ENCODE measurements around the gene LSM6.

The LSM6 gene

GRCh38 chr4:146236216-146236615, 60.7 kb downstream of the LSM6 start:
- H3K4me3 ChIP-seq (ENCODE audit: low read depth, low read length): no peak overlapping the region
- TF ChIP-seq HOXD13 (CRISPR knock-in tag; IDR thresholded peaks at IDR 0.05; ENCODE audit: borderline replicate concordance) (no peak), ZNF132 (tag by site-specific recombination; IDR thresholded peaks at IDR 0.05; ENCODE audit: borderline replicate concordance) (no peak), ZNF155 (tag by site-specific recombination; IDR thresholded peaks at IDR 0.05) (no peak), KLF8 (tag by site-specific recombination; IDR thresholded peaks at IDR 0.05) (no peak), ZNF600 (tag by site-specific recombination; IDR thresholded peaks at IDR 0.05) (no peak), ZNF10 (tag by site-specific recombination; IDR thresholded peaks at IDR 0.05) (no peak), ZNF239 (tag by site-specific recombination; IDR thresholded peaks at IDR 0.05) (no peak)
- TF ChIP-seq, protein P1, sequence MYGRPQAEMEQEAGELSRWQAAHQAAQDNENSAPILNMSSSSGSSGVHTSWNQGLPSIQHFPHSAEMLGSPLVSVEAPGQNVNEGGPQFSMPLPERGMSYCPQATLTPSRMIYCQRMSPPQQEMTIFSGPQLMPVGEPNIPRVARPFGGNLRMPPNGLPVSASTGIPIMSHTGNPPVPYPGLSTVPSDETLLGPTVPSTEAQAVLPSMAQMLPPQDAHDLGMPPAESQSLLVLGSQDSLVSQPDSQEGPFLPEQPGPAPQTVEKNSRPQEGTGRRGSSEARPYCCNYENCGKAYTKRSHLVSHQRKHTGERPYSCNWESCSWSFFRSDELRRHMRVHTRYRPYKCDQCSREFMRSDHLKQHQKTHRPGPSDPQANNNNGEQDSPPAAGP (tag by site-specific recombination; IDR thresholded peaks at IDR 0.05): no peak
- TF ChIP-seq, protein P2, sequence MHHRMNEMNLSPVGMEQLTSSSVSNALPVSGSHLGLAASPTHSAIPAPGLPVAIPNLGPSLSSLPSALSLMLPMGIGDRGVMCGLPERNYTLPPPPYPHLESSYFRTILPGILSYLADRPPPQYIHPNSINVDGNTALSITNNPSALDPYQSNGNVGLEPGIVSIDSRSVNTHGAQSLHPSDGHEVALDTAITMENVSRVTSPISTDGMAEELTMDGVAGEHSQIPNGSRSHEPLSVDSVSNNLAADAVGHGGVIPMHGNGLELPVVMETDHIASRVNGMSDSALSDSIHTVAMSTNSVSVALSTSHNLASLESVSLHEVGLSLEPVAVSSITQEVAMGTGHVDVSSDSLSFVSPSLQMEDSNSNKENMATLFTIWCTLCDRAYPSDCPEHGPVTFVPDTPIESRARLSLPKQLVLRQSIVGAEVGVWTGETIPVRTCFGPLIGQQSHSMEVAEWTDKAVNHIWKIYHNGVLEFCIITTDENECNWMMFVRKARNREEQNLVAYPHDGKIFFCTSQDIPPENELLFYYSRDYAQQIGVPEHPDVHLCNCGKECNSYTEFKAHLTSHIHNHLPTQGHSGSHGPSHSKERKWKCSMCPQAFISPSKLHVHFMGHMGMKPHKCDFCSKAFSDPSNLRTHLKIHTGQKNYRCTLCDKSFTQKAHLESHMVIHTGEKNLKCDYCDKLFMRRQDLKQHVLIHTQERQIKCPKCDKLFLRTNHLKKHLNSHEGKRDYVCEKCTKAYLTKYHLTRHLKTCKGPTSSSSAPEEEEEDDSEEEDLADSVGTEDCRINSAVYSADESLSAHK (tag by site-specific recombination; IDR thresholded peaks at IDR 0.05): no peak
- no peaks in the 10 kb centered on the region for H3K9me3 ChIP-seq (ENCODE audit: control insufficient read depth, insufficient read depth, low read depth, low read length)
- ChIA-PET POLR2A (no interaction called here), CTCF (interaction anchor here (1.6 kb wide), 1 partner anchor 9 kb away, joined by 3 read pairs; no protein-coding TSS in a partner anchor)
- H3K36me3 ChIP-seq (ENCODE audit: control insufficient read depth in 2 of 2, insufficient read depth in 1 of 2, low read length in 2 of 2): no peaks in the 10 kb centered on the region
- H3K4me1 ChIP-seq (ENCODE audit: control insufficient read depth, insufficient read depth, low read length): no peaks in the 10 kb centered on the region
- no peak overlapping the region for H3K27ac ChIP-seq (ENCODE audit: extremely low read depth, low read depth, low read length)

- ChIA-PET CTCF (interaction anchor here (0.5 to 0.6 kb wide), 2 partner anchors 391 to 689 kb away, joined by 3 to 5 read pairs; no protein-coding TSS in a partner anchor), POLR2A (no interaction called here)
- TF ChIP-seq ZNF114 (tag by site-specific recombination; IDR thresholded peaks at IDR 0.05) (no peak), ZNF138 (tag by site-specific recombination; IDR thresholded peaks at IDR 0.05; ENCODE audit: borderline replicate concordance) (no peak), ZNF654 (tag by site-specific recombination; IDR thresholded peaks at IDR 0.05; ENCODE audit: low read depth) (no peak), SETDB1 (IDR thresholded peaks at IDR 0.05; ENCODE audit: insufficient read length, low read length) (no peak), ZNF133 (tag by site-specific recombination; IDR thresholded peaks at IDR 0.05) (no peak)
- TF ChIP-seq, protein P3, sequence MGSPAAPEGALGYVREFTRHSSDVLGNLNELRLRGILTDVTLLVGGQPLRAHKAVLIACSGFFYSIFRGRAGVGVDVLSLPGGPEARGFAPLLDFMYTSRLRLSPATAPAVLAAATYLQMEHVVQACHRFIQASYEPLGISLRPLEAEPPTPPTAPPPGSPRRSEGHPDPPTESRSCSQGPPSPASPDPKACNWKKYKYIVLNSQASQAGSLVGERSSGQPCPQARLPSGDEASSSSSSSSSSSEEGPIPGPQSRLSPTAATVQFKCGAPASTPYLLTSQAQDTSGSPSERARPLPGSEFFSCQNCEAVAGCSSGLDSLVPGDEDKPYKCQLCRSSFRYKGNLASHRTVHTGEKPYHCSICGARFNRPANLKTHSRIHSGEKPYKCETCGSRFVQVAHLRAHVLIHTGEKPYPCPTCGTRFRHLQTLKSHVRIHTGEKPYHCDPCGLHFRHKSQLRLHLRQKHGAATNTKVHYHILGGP (tag by site-specific recombination; IDR thresholded peaks at IDR 0.05): no peak
- TF ChIP-seq, protein P4, sequence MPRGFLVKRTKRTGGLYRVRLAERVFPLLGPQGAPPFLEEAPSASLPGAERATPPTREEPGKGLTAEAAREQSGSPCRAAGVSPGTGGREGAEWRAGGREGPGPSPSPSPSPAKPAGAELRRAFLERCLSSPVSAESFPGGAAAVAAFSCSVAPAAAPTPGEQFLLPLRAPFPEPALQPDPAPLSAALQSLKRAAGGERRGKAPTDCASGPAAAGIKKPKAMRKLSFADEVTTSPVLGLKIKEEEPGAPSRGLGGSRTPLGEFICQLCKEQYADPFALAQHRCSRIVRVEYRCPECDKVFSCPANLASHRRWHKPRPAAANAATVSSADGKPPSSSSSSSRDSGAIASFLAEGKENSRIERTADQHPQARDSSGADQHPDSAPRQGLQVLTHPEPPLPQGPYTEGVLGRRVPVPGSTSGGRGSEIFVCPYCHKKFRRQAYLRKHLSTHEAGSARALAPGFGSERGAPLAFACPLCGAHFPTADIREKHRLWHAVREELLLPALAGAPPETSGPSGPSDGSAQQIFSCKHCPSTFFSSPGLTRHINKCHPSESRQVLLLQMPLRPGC (tag by site-specific recombination; IDR thresholded peaks at IDR 0.05): no peak
- TF ChIP-seq, protein P5, sequence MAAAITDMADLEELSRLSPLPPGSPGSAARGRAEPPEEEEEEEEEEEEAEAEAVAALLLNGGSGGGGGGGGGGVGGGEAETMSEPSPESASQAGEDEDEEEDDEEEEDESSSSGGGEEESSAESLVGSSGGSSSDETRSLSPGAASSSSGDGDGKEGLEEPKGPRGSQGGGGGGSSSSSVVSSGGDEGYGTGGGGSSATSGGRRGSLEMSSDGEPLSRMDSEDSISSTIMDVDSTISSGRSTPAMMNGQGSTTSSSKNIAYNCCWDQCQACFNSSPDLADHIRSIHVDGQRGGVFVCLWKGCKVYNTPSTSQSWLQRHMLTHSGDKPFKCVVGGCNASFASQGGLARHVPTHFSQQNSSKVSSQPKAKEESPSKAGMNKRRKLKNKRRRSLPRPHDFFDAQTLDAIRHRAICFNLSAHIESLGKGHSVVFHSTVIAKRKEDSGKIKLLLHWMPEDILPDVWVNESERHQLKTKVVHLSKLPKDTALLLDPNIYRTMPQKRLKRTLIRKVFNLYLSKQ (tag by site-specific recombination; IDR thresholded peaks at IDR 0.05; ENCODE audit: borderline replicate concordance): no peak
- no peaks in the 10 kb centered on the region for H3K4me1 ChIP-seq (ENCODE audit: control insufficient read depth, insufficient read depth, low read length)
- H3K36me3 ChIP-seq (ENCODE audit: control insufficient read depth in 2 of 2, insufficient read depth in 1 of 2, low read length in 2 of 2): no peaks in the 10 kb centered on the region
- H3K4me3 ChIP-seq (ENCODE audit: low read depth, low read length): no peak overlapping the region
- no peak overlapping the region for H3K27ac ChIP-seq (ENCODE audit: extremely low read depth, low read depth, low read length)
- H3K9me3 ChIP-seq (ENCODE audit: control insufficient read depth, insufficient read depth, low read depth, low read length): no peaks in the 10 kb centered on the region
Observed at GRCh38 chr4:146237092-146237491, 61.6 kb downstream of the LSM6 start.
